ENCODE measurements around the gene HK2. TPM values are rescaled to one million over a fixed set of nuclear protein-coding genes. Genes with fewer than 3 reads are reported as not detected.
"Not testable (repeated sequence)": the region's sequence is repeated elsewhere in the genome, so short reads cannot be mapped to it uniquely, and the experiment has no call there.

HK2 gene
- total RNA-seq, 1 experiment from 2014 or later, result 18.2 TPM

GRCh38 chr2:74834792-74835755, 1.1 kb downstream of the HK2 start:
- DNase-seq (ENCODE audit: low read depth), result peak; percentile 79

- peak; percentile 49 for DNase-seq (ENCODE audit: low read depth)
Measured at GRCh38 chr2:74835831-74836674, 2.1 kb downstream of the HK2 start.

GRCh38 chr2:74836675-74837401, 2.9 kb downstream of the HK2 start:
- no peak for DNase-seq (ENCODE audit: low read depth)

- no peak for DNase-seq (ENCODE audit: low read depth)
Measured at GRCh38 chr2:74841641-74842040, 7.7 kb downstream of the HK2 start.

- peak; percentile 86 for DNase-seq (ENCODE audit: low read depth)
Measured at GRCh38 chr2:74843433-74843832, 9.5 kb downstream of the HK2 start.

GRCh38 chr2:74843899-74844298, 10.0 kb downstream of the HK2 start:
- peak; percentile 68 for DNase-seq (ENCODE audit: low read depth)

GRCh38 chr2:74844752-74845151, 10.8 kb downstream of the HK2 start:
- DNase-seq (ENCODE audit: low read depth), result no peak

GRCh38 chr2:74845217-74845751, 11.4 kb downstream of the HK2 start:
- peak; percentile 97 for DNase-seq (ENCODE audit: low read depth)

GRCh38 chr2:74845991-74846390, 12.1 kb downstream of the HK2 start:
- no peak for DNase-seq (ENCODE audit: low read depth)

GRCh38 chr2:74846481-74846880, 12.6 kb downstream of the HK2 start:
- no peak for DNase-seq (ENCODE audit: low read depth)

GRCh38 chr2:74847070-74847858, 13.3 kb downstream of the HK2 start:
- DNase-seq (ENCODE audit: low read depth), result no peak

GRCh38 chr2:74849228-74849892, 15.4 kb downstream of the HK2 start:
- DNase-seq (ENCODE audit: low read depth), result peak; percentile 40

GRCh38 chr2:74850496-74851190, 16.7 kb downstream of the HK2 start:
- DNase-seq (ENCODE audit: low read depth), result no peak

GRCh38 chr2:74851191-74851566, 17.3 kb downstream of the HK2 start:
- peak; percentile 73 for DNase-seq (ENCODE audit: low read depth)

GRCh38 chr2:74853360-74853759, 19.4 kb downstream of the HK2 start:
- DNase-seq (ENCODE audit: low read depth), result not testable (repeated sequence)

- DNase-seq (ENCODE audit: low read depth), result no peak
Measured at GRCh38 chr2:74854401-74854800, 20.5 kb downstream of the HK2 start.

GRCh38 chr2:74855114-74855707, 21.3 kb downstream of the HK2 start:
- not testable (repeated sequence) for DNase-seq (ENCODE audit: low read depth)

- DNase-seq (ENCODE audit: low read depth), result no peak
Measured at GRCh38 chr2:74856004-74856578, 22.2 kb downstream of the HK2 start.
